HFFc6 (cell line): ENCODE results near the gene SMYD3. TPM values are rescaled to one million over a fixed set of nuclear protein-coding genes. Genes with fewer than 3 reads are reported as not detected.
A peak's percentile ranks its signal among the peaks of the same experiment; 100 is the strongest.

Experiments used
- DNase-seq: peaks from one replicate; pipeline ENCODE4 v3.0.0-alpha.2; 2018
- H3K27ac Mint-ChIP-seq: 2 replicates; pipeline ENCODE4 v1.8.0; 2020; ENCODE audit warnings: mild to moderate bottlenecking, mixed read lengths
- H3K27me3 Mint-ChIP-seq: 2 replicates; pipeline ENCODE4 v1.8.0; 2021; ENCODE audit warnings: mild to moderate bottlenecking, moderate library complexity, mixed read lengths; ENCODE audit not compliant: insufficient read depth
- H3K36me3 Mint-ChIP-seq: 2 replicates; pipeline ENCODE4 v1.8.0; 2021; ENCODE audit warnings: low read depth, mixed read lengths
- H3K4me1 Mint-ChIP-seq: 2 replicates; pipeline ENCODE4 v1.8.0; 2020; ENCODE audit warnings: low read depth, mixed read lengths
- H3K4me3 Mint-ChIP-seq: 2 replicates; pipeline ENCODE4 v1.8.0; 2020; ENCODE audit warnings: mild to moderate bottlenecking, moderate library complexity, mixed read lengths
- H3K9me3 Mint-ChIP-seq: 2 replicates; pipeline ENCODE4 v1.8.0; 2020; ENCODE audit warnings: mild to moderate bottlenecking, mixed read lengths
- CTCF ChIP-seq: fragments of 200-600 bp; sonication (generic); IDR thresholded peaks from 2 replicates; pipeline ENCODE4 v1.5.0; 2021; ENCODE audit warnings: antibody characterized with exemption, mild to moderate bottlenecking
- total RNA-seq, 6 experiments: library from RNA; stranded (reverse); fragmentation: NEBNext Ultra II Directional; extraction: Animal tissue kit (Norgen Biotek cat#: 25700); gene quantifications; 2 replicates in 1 of 6; 3 replicates in 5 of 6; pipeline ENCODE4 v1.2.3, GENCODE V29; 2021

SMYD3 gene
- total RNA-seq, 6 experiments from 2014 or later: 28.4 to 37.9 (median 31.2) TPM

DNA sequence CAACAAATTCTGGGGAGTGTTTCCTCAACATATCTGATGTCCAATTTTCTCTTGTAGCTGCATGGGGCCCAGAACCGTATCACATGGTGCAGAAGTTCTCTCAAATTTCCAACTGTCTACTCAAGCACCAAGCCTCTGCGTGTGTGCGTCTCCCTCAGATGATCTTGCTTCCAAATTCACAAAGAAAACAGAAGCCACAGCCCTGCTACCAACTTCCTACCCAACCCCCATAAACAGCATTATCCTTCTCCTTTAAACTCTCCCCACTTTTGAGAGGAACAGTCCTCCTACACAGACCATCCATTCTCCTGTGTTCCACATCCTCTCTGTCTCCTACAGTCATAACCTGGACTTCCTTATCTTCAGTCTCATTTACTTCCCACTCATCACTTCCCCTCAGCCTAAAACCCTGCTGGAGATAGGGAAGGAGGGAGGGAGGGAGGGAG lies 354.1 kb downstream of the SMYD3 start:
- H3K27ac Mint-ChIP-seq: no peak overlapping the region
- H3K4me1 Mint-ChIP-seq: peaks cover 49% of the 10 kb centered on the region
- H3K9me3 Mint-ChIP-seq: no peaks in the 10 kb centered on the region
- no peaks in the 10 kb centered on the region; the same call in 1 of the 2 replicates for H3K27me3 Mint-ChIP-seq
- no peak overlapping the region for H3K4me3 Mint-ChIP-seq
- no peak for DNase-seq
- TF ChIP-seq CTCF: no peak
- H3K36me3 Mint-ChIP-seq: peaks cover 14% of the 10 kb centered on the region

- no peak for DNase-seq
- Mint-ChIP-seq H3K9me3 (no peaks in the 10 kb centered on the region), H3K36me3 (peaks cover 17% of the 10 kb centered on the region), H3K4me3 (no peak overlapping the region), H3K4me1 (peaks cover 40% of the 10 kb centered on the region), H3K27me3 (no peaks in the 10 kb centered on the region; the same call in 1 of the 2 replicates), H3K27ac (peak overlapping the region; percentile 25; the same call in 1 of the 2 replicates)
- peak; percentile 23; the same call in 1 of the 2 replicates for TF ChIP-seq CTCF
These were observed 355.2 kb downstream of the SMYD3 start for GRCh38 chr1:246151796-246152434.

- peaks cover 29% of the 10 kb centered on the region for H3K4me1 Mint-ChIP-seq
- no peak overlapping the region for H3K27ac Mint-ChIP-seq
- no peak overlapping the region for H3K4me3 Mint-ChIP-seq
- H3K9me3 Mint-ChIP-seq: no peaks in the 10 kb centered on the region
- H3K36me3 Mint-ChIP-seq: peaks cover 28% of the 10 kb centered on the region
- H3K27me3 Mint-ChIP-seq: no peaks in the 10 kb centered on the region; the same call in none of the 2 replicates
- DNase-seq: no peak
- no peak for TF ChIP-seq CTCF
These were observed 357.5 kb downstream of the SMYD3 start for GRCh38 chr1:246149543-246149942.

- no peaks in the 10 kb centered on the region; the same call in 1 of the 2 replicates for H3K27me3 Mint-ChIP-seq
- no peak overlapping the region for H3K27ac Mint-ChIP-seq
- H3K36me3 Mint-ChIP-seq: peaks cover 28% of the 10 kb centered on the region
- no peak for TF ChIP-seq CTCF
- DNase-seq: no peak
- H3K4me1 Mint-ChIP-seq: peaks cover 20% of the 10 kb centered on the region
- no peak overlapping the region for H3K4me3 Mint-ChIP-seq
- H3K9me3 Mint-ChIP-seq: no peaks in the 10 kb centered on the region
These were observed 359.3 kb downstream of the SMYD3 start for GRCh38 chr1:246147524-246148461.

GRCh38 chr1:246146804-246147523 lies 360.1 kb downstream of the SMYD3 start:
- peaks cover 24% of the 10 kb centered on the region for H3K36me3 Mint-ChIP-seq
- H3K27me3 Mint-ChIP-seq: peaks cover 1% of the 10 kb centered on the region
- H3K9me3 Mint-ChIP-seq: no peaks in the 10 kb centered on the region
- no peak for TF ChIP-seq CTCF
- DNase-seq: no peak
- H3K4me3 Mint-ChIP-seq: no peak overlapping the region
- H3K4me1 Mint-ChIP-seq: peaks cover 23% of the 10 kb centered on the region
- no peak overlapping the region for H3K27ac Mint-ChIP-seq
